NB4 (cell line): ENCODE data around the gene ETNPPL.

ENCODE experiments used
- DNase-seq: peaks from one replicate; pipeline ENCODE4 v3.0.0; 2010; ENCODE audit warnings: low read depth
- H3K4me3 ChIP-seq: one replicate; pipeline ENCODE4 v1.5.1; 2011; ENCODE audit warnings: mild to moderate bottlenecking, low read depth, low read length, moderate library complexity
- CTCF ChIP-seq: IDR thresholded peaks from one replicate; pipeline ENCODE4 v1.5.1; 2012; ENCODE audit warnings: low read depth, low read length
- MAX ChIP-seq: IDR thresholded peaks from 2 replicates; pipeline ENCODE4 v1.6.1; 2011; ENCODE audit warnings: low read depth, low read length
- MYC ChIP-seq: IDR thresholded peaks from 2 replicates; pipeline ENCODE4 v1.6.1; 2011; ENCODE audit warnings: low read depth, low read length
- POLR2A ChIP-seq: IDR thresholded peaks from 2 replicates; pipeline ENCODE4 v1.6.1; 2011; ENCODE audit warnings: mild to moderate bottlenecking; ENCODE audit not compliant: insufficient read length; ENCODE audit errors: extremely low read depth

Gene ETNPPL

GRCh38 chr4:108709234-108709633 lies 53.6 kb downstream of the ETNPPL start:
- DNase-seq: peak; percentile 56
- TF ChIP-seq POLR2A (no peak), MYC (no peak), MAX (no peak), CTCF (no peak)

GRCh38 chr4:108706289-108706688 lies 56.6 kb downstream of the ETNPPL start:
- DNase-seq: no peak
- TF ChIP-seq CTCF: no peak
- no peak for TF ChIP-seq MAX
- no peak for TF ChIP-seq POLR2A
- TF ChIP-seq MYC: no peak

More at GRCh38 chr4:108709234-108709633, 53.6 kb downstream of the ETNPPL start:
- no peak overlapping the region for H3K4me3 ChIP-seq

GRCh38 chr4:108703966-108704365 lies 58.9 kb downstream of the ETNPPL start:
- no peak overlapping the region for H3K4me3 ChIP-seq
- TF ChIP-seq POLR2A: no peak
- no peak for DNase-seq

More at GRCh38 chr4:108706289-108706688, 56.6 kb downstream of the ETNPPL start:
- H3K4me3 ChIP-seq: no peak overlapping the region

- no peak for DNase-seq
- TF ChIP-seq CTCF: no peak
- no peak for TF ChIP-seq POLR2A
- H3K4me3 ChIP-seq: no peak overlapping the region
Observed at GRCh38 chr4:108703370-108703769, 59.5 kb downstream of the ETNPPL start.

- no peak for TF ChIP-seq CTCF
- TF ChIP-seq MAX: no peak
- H3K4me3 ChIP-seq: no peak overlapping the region
- no peak for DNase-seq
Observed at GRCh38 chr4:108702960-108703359, 59.9 kb downstream of the ETNPPL start.

GRCh38 chr4:108700081-108700757 lies 62.6 kb downstream of the ETNPPL start:
- no peak for DNase-seq
- no peak for TF ChIP-seq POLR2A
- no peak for TF ChIP-seq CTCF
- TF ChIP-seq MYC: no peak
- no peak overlapping the region for H3K4me3 ChIP-seq
